ENCODE results near the gene CREG2. TPM values are rescaled to one million over a fixed set of nuclear protein-coding genes. Genes with fewer than 3 reads are reported as not detected.
A peak's percentile ranks its signal among the peaks of the same experiment; 100 is the strongest.

Gene CREG2
- total RNA-seq, 4 donors from 2014 or later = 0.28 TPM; not detected in 3

DNA sequence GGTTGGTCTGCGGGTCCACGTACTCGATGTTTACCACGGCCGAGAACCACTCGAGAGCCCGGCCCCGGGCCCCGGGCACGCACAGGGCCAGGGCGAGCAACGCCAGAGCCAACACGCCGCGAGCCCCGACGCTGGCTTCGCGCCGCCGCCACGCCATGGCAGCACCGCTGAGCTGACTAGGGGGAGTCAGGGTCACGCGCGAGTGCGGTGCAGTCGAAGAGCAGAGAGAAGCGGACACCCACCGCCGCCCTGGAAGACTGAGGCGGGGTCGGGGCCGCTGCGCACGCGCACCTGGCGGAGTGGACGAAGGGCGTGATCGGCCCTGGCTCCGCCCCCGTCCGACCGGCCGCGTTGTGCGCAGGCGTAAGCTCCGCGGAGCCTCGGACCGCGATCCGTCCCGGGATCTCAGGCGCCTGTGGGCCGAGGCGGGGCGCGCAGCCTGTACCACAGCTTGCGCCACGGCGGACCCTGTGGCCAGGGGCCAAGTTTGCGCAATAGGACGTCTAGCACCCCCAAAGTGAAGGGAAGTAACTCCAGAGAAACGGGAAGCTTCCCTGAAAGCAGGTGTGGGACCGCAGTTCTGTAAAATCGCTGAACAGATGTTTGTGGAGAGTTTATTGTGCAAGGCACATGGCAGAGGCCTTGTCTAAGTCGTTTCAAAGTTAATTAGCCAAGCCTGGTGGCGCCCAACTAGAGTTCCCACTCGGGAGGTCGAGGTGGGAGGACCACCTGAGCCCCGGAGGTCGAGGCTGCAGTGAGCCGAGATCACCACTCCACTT, 78.7 kb downstream of the CREG2 start, which contains the start of gene RNF149:
Gene RNF149, minus strand, starts transcription at position 270 of the 779 bp plus-strand sequence. Its CDS starts 113 bp downstream, at position 157.
- no peaks in the 10 kb centered on the region for H3K9me3 ChIP-seq
- no peaks in the 10 kb centered on the region for H3K36me3 ChIP-seq
- no peaks in the 10 kb centered on the region for H3K27me3 ChIP-seq
- peak; percentile 89 to 94 for DNase-seq
- peak within 1 kb of the TSS; percentile 85 to 86 for H3K27ac ChIP-seq
- TF ChIP-seq, protein P1, sequence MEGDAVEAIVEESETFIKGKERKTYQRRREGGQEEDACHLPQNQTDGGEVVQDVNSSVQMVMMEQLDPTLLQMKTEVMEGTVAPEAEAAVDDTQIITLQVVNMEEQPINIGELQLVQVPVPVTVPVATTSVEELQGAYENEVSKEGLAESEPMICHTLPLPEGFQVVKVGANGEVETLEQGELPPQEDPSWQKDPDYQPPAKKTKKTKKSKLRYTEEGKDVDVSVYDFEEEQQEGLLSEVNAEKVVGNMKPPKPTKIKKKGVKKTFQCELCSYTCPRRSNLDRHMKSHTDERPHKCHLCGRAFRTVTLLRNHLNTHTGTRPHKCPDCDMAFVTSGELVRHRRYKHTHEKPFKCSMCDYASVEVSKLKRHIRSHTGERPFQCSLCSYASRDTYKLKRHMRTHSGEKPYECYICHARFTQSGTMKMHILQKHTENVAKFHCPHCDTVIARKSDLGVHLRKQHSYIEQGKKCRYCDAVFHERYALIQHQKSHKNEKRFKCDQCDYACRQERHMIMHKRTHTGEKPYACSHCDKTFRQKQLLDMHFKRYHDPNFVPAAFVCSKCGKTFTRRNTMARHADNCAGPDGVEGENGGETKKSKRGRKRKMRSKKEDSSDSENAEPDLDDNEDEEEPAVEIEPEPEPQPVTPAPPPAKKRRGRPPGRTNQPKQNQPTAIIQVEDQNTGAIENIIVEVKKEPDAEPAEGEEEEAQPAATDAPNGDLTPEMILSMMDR (IDR thresholded peaks at IDR 0.05) = peak in 3 of 4 experiments; percentile 9 to 60 (median 44)
- peak; percentile 90 to 98 for TF ChIP-seq POLR2A (IDR thresholded peaks at IDR 0.05)
- peaks cover 0 to 5% of the 10 kb centered on the region in 2 donors for H3K4me1 ChIP-seq
- intact Hi-C loops (cut with DNase I; ENCODE audit: low total_unique reads) = no loop called here
- peak within 1 kb of the TSS; percentile 49 to 68 for H3K4me3 ChIP-seq

DNA sequence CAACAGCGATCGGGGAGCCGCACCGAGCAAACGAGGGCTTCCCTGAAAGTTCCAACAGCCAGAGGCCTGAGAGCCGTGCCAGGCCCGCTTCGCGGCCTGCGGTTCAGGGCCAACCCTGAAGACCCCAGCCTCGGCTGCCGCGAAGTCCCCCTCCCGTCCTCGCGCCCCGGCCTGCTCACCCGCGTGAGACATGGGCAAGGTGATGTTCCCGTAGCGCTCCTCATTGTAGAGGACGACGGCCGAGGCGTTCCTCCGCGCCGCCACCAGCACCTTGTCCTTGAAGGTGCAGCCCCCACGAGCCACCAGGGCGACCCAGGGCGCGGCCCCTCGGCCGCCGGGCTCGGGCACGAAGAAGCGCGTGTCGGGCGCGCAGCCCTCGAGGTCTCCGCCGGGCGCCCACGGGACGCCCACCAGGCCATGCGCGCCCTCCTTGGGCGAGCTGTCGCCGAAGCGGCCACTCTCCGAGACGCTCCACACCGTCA, 79.3 kb downstream of the CREG2 start:
- TF ChIP-seq, protein P1 (IDR thresholded peaks at IDR 0.05) = no peak
- no peak for TF ChIP-seq POLR2A (IDR thresholded peaks at IDR 0.05)
- Histone ChIP-seq H3K27ac (peak overlapping the region; percentile 85 to 86), H3K27me3 (no peaks in the 10 kb centered on the region), H3K4me3 (peak overlapping the region; percentile 49 to 68), H3K9me3 (no peaks in the 10 kb centered on the region), H3K4me1 (peaks cover 0 to 5% of the 10 kb centered on the region in 2 donors), H3K36me3 (no peaks in the 10 kb centered on the region)
- intact Hi-C loops (cut with DNase I; ENCODE audit: low total_unique reads) = no loop called here
- DNase-seq = peak; percentile 26 to 33

DNA sequence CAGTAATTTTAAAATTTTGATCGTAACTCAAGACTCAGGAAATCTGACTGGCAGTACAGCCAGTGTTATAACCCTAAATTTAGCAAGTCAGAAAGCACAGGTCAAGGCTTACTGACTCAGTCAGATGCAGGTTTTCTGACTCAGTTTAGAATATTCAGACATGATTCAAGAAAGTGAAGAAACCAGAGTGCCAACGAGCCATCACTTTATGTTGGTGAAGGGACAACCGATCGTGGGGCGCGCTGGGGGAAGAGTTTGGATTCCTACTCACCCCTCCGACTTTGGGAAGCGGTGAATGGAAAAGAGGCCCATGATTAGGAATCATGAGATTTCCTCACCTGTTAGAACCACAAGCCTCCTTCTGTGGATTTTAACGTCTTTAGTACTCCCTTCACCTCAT, 79.8 kb downstream of the CREG2 start:
- intact Hi-C loops (cut with DNase I; ENCODE audit: low total_unique reads) = no loop called here
- no peak for DNase-seq

DNA sequence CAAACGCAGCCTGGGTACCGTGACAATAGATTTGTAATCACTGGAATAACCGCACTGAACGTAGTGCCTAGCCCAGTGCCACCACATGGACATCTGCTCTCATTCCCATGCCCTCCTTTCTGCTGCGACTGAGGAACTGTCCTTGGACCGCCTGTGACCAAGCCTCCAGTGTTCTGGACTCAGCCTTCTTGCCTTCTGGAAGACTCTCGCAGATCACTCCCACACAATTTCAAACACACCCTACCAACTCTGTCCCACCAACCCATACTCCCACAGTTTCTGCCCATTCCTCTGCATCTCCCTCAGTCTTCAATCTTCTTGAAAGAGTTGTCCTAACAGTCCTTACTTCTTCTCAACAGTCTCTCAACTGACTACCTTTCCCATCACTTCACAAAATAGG, 80.9 kb downstream of the CREG2 start:
- TF ChIP-seq, protein P1 (IDR thresholded peaks at IDR 0.05) = no peak
- no peak for TF ChIP-seq POLR2A (IDR thresholded peaks at IDR 0.05)
- Histone ChIP-seq H3K36me3 (no peaks in the 10 kb centered on the region), H3K4me3 (peak overlapping the region; percentile 49 to 68), H3K27ac (peak overlapping the region; percentile 85 to 86), H3K27me3 (no peaks in the 10 kb centered on the region), H3K9me3 (no peaks in the 10 kb centered on the region), H3K4me1 (peaks cover 0 to 5% of the 10 kb centered on the region in 2 donors)
- intact Hi-C loops (cut with DNase I; ENCODE audit: low total_unique reads) = no loop called here
- no peak for DNase-seq

More for the DNA sequence above, 79.8 kb downstream of the CREG2 start:
- Histone ChIP-seq H3K4me1 (peaks cover 0 to 5% of the 10 kb centered on the region in 2 donors), H3K4me3 (peak overlapping the region; percentile 49 to 68), H3K27ac (peak overlapping the region; percentile 85 to 86), H3K9me3 (no peaks in the 10 kb centered on the region), H3K27me3 (no peaks in the 10 kb centered on the region), H3K36me3 (no peaks in the 10 kb centered on the region)
- TF ChIP-seq, protein P1 (IDR thresholded peaks at IDR 0.05) = no peak
- no peak for TF ChIP-seq POLR2A (IDR thresholded peaks at IDR 0.05)

DNA sequence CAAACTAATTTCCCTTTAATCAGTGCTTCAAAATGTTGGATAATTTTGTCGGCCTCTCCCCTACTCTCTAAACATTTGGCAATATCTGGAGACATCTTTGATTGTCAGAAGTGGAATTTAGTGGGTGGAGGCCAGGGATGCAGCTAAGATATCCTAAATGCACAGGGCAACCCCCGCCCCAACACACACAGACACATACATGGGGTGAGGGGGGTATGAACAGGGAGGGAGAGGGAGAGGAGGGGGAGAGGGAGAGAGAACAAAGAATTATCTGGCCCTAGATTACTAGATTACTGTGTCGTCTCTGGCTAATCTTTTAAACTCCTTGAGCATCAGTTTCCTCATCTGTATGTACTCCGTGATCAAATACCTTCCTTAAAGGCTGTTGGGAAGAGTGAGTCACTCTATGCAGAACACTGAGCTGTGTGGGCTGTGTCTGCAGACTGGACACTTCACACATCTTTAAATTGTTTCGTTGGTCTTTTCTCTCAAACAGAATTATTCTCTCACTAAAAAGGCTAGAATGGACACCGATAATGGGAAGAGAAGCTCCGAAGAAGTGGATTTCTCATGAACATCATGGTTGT, 81.7 kb downstream of the CREG2 start:
- Histone ChIP-seq H3K4me3 (peak overlapping the region in 1 of 2 donors; percentile 68), H3K9me3 (no peaks in the 10 kb centered on the region), H3K27ac (peak overlapping the region in 1 of 2 donors; percentile 85), H3K27me3 (no peaks in the 10 kb centered on the region), H3K4me1 (peaks cover 0 to 5% of the 10 kb centered on the region in 2 donors), H3K36me3 (no peaks in the 10 kb centered on the region)
- intact Hi-C loops (cut with DNase I; ENCODE audit: low total_unique reads) = no loop called here
- TF ChIP-seq POLR2A (IDR thresholded peaks at IDR 0.05) = no peak
- TF ChIP-seq, protein P1 (IDR thresholded peaks at IDR 0.05) = no peak
- DNase-seq = no peak
